IMR-90 (cell line): Measurements from ENCODE around the gene ATXN7L3. TPM values are rescaled to one million over a fixed set of nuclear protein-coding genes. Genes with fewer than 3 reads are reported as not detected.

Source experiments
- ATAC-seq: fragments of 200-7000 bp; cut with Tn5 transposase; 2 replicates; pipeline ENCODE4 v1.9.1; 2020; ENCODE audit warnings: low read depth, mild to moderate bottlenecking, moderate library complexity
- BruUV-seq: library from RNA; stranded (reverse); fragments of 400-500 nt; replicated peaks from 2 replicates; lab custom pipeline; 2021; lab: Mats Ljungman, UMichigan
- CTCF ChIA-PET: fragments of 300-600 bp; formaldehyde crosslinking; extraction: SDS; loops from one replicate; lab custom pipeline; 2021; ENCODE audit warnings: antibody characterized with exemption; lab: Yijun Ruan, JAX
- POLR2A ChIA-PET: fragments of 300-600 bp; sonication (Branson Sonifier 250); formaldehyde crosslinking; loops from one replicate; lab custom pipeline; 2022; ENCODE audit warnings: antibody characterized with exemption; ENCODE audit not compliant: unreplicated experiment; lab: Charles Lee
- DNase-seq: peaks from one replicate; pipeline ENCODE4 v3.0.0; 2013
- H2AFZ ChIP-seq: replicated peaks from 2 replicates; pipeline ENCODE3; 2013; ENCODE audit warnings: low read length, mild to moderate bottlenecking; ENCODE audit not compliant: poor library complexity
- H2AK5ac ChIP-seq: 2 replicates; pipeline ENCODE4 v1.6.1; 2013; ENCODE audit warnings: low read depth, low read length, inconsistent platforms
- H2AK9ac ChIP-seq: replicated peaks from 2 replicates; pipeline ENCODE3; 2013; ENCODE audit warnings: mild to moderate bottlenecking, low read depth, low read length, moderate library complexity; ENCODE audit not compliant: poor library complexity
- H2BK120ac ChIP-seq: 2 replicates; pipeline ENCODE4 v1.6.1; 2013; ENCODE audit warnings: low read depth, low read length, inconsistent platforms
- H2BK15ac ChIP-seq: 3 replicates; pipeline ENCODE4 v1.6.1; 2013; ENCODE audit warnings: low read depth, low read length, inconsistent platforms
- H2BK20ac ChIP-seq: 2 replicates; pipeline ENCODE4 v1.6.1; 2013; ENCODE audit warnings: low read depth, mild to moderate bottlenecking, inconsistent platforms, low read length, moderate library complexity
- H2BK5ac ChIP-seq: 2 replicates; pipeline ENCODE4 v1.6.1; 2013; ENCODE audit warnings: mild to moderate bottlenecking, low read depth, low read length, inconsistent platforms; ENCODE audit not compliant: poor library complexity, severe bottlenecking
- H3K14ac ChIP-seq: replicated peaks from 2 replicates; pipeline ENCODE4 v1.6.1; 2013; ENCODE audit warnings: low read depth, low read length, inconsistent platforms
- H3K18ac ChIP-seq: 2 replicates; pipeline ENCODE4 v1.6.1; 2013; ENCODE audit warnings: low read depth, low read length, control low read depth
- H3K23ac ChIP-seq: 2 replicates; pipeline ENCODE4 v1.6.1; 2013; ENCODE audit warnings: low read depth, low read length, inconsistent platforms
- H3K27ac ChIP-seq: 2 replicates; pipeline ENCODE4 v1.5.1; 2013; ENCODE audit warnings: mild to moderate bottlenecking, control low read depth, low read length; ENCODE audit not compliant: insufficient read depth
- H3K27me3 ChIP-seq: 2 replicates; pipeline ENCODE4 v1.6.1; 2013; ENCODE audit warnings: low read length; ENCODE audit not compliant: control insufficient read depth, insufficient read depth
- H3K36me3 ChIP-seq: 2 replicates; pipeline ENCODE4 v1.6.1; 2013; ENCODE audit warnings: low read length, mixed read lengths; ENCODE audit not compliant: control insufficient read depth, insufficient read depth
- H3K4ac ChIP-seq: 2 replicates; pipeline ENCODE4 v1.6.1; 2013; ENCODE audit warnings: low read depth, low read length, inconsistent platforms
- H3K4me1 ChIP-seq: 2 replicates; pipeline ENCODE4 v1.6.1; 2013; ENCODE audit warnings: low read length, mixed read lengths; ENCODE audit not compliant: control insufficient read depth, insufficient read depth
- H3K4me2 ChIP-seq: 2 replicates; pipeline ENCODE4 v1.6.1; 2013; ENCODE audit warnings: low read depth, mild to moderate bottlenecking, control low read depth, low read length, moderate library complexity
- H3K4me3 ChIP-seq: 2 replicates; pipeline ENCODE4 v1.5.1; 2013; ENCODE audit warnings: low read depth, mild to moderate bottlenecking, control low read depth, low read length, moderate library complexity; ENCODE audit not compliant: insufficient read depth
- H3K56ac ChIP-seq: 2 replicates; pipeline ENCODE4 v1.6.1; 2013; ENCODE audit warnings: low read length, inconsistent platforms; ENCODE audit not compliant: insufficient read depth; ENCODE audit errors: extremely low read depth
- H3K79me1 ChIP-seq, 2 experiments: 2 replicates each; pipeline ENCODE4 v1.6.1; 2013; ENCODE audit warnings: low read length in 2 of 2, inconsistent platforms in 1 of 2, low read depth in 1 of 2
- H3K9ac ChIP-seq: 2 replicates; pipeline ENCODE4 v1.6.1; 2013; ENCODE audit warnings: low read depth, low read length, control low read depth
- H3K9me1 ChIP-seq: 2 replicates; pipeline ENCODE4 v1.6.1; 2013; ENCODE audit warnings: low read length, inconsistent platforms; ENCODE audit not compliant: insufficient read depth
- H3K9me3 ChIP-seq: 2 replicates; pipeline ENCODE4 v1.6.1; 2013; ENCODE audit warnings: low read length; ENCODE audit not compliant: control insufficient read depth, insufficient read depth
- H4K20me1 ChIP-seq: 2 replicates; pipeline ENCODE4 v1.6.1; 2013; ENCODE audit warnings: low read length, inconsistent platforms; ENCODE audit not compliant: insufficient read depth
- H4K5ac ChIP-seq: 2 replicates; pipeline ENCODE4 v1.6.1; 2013; ENCODE audit warnings: mild to moderate bottlenecking, low read depth, low read length, control low read depth
- H4K8ac ChIP-seq, 2 experiments: 2 replicates each; pipeline ENCODE4 v1.6.1; 2013; ENCODE audit warnings: low read depth in 2 of 2, low read length in 2 of 2, control low read depth in 1 of 2, inconsistent platforms in 1 of 2
- H4K91ac ChIP-seq: 2 replicates; pipeline ENCODE4 v1.6.1; 2013; ENCODE audit warnings: low read depth, low read length, inconsistent platforms; ENCODE audit not compliant: insufficient read depth
- BHLHE40 ChIP-seq: fragments of 150-350 bp; IDR thresholded peaks from 2 replicates; pipeline ENCODE4 v1.6.1; 2016; ENCODE audit warnings: mild to moderate bottlenecking, low read depth, low read length
- FOS ChIP-seq: fragments of 150-350 bp; IDR thresholded peaks from 2 replicates; pipeline ENCODE4 v1.6.1; 2016; ENCODE audit warnings: low read depth, low read length
- WGBS, 2 experiments: methylation state at CpG; one replicate each; pipeline versions ENCODE4 v1.1.5 to v1.1.7; 2013; ENCODE audit warnings: missing lambda C conversion rate in 2 of 2; ENCODE audit not compliant: insufficient read length in 1 of 2; ENCODE audit errors: extremely low coverage in 2 of 2; 5-methylcytosine and 5-hydroxymethylcytosine counted together
- dilution Hi-C: fragments of 300-500 bp; cut with HindIII; formaldehyde crosslinking; loops from one replicate; pipeline ENCODE4 v1.14.3; 2018; ENCODE audit warnings: low sequenced_read_pairs; ENCODE audit not compliant: unreplicated experiment
- in situ Hi-C: fragments of 300-500 bp; cut with MboI; formaldehyde crosslinking; loops from 3 replicates; pipeline ENCODE4 v1.14.3; 2019; ENCODE audit warnings: low sequenced_read_pairs, inconsistent platforms, mixed read lengths
- intact Hi-C: fragments of 100-400 bp; cut with micrococcal nuclease; formaldehyde crosslinking; loops from 2 replicates; pipeline ENCODE4 v1.10.0; 2022
- polyA plus RNA-seq, 3 experiments: library from polyadenylated mRNA; depleted of rRNA; stranded (reverse); fragments of >200 nt; gene quantifications; 2 replicates each; pipeline ENCODE4 v1.2.3, GENCODE V29; 2012; ENCODE audit warnings: low replicate concordance in 1 of 3
- total RNA-seq: library from RNA; depleted of rRNA; stranded (reverse); fragments of >200 nt; gene quantifications from 2 replicates; pipeline ENCODE4 v1.2.3, GENCODE V29; 2012
- TF ChIP-seq, protein P1 (sequence below): fragments of 150-350 bp; IDR thresholded peaks from 2 replicates; pipeline ENCODE4 v1.6.1; 2017; ENCODE audit warnings: mild to moderate bottlenecking, antibody characterized with exemption, low read length, low read depth

ATXN7L3 gene
- total and polyA plus RNA-seq, 2 of the 4 experiments (the other 2 are of a cell fraction): 17.2 to 40.9 TPM

- BruUV-seq: no TSS peak
- no peak overlapping the region for H2BK5ac ChIP-seq
- dilution Hi-C loops: no loop called here
These were observed 35.2 kb downstream of the ATXN7L3 start for GRCh38 chr17:44164476-44164875.

More at GRCh38 chr17:44164476-44164875, 35.2 kb downstream of the ATXN7L3 start:
- Histone ChIP-seq H3K9me1 (no peaks in the 10 kb centered on the region; the same call in 1 of the 2 replicates), H3K4me2 (no peak overlapping the region), H3K9ac (no peak overlapping the region), H3K79me1 (peaks cover 0 to 5% of the 10 kb centered on the region in 2 experiments; a peak in 1 of 4 replicates), H3K36me3 (0 out of 2 replicates have a peak, but pooled peaks cover 3% of the 10 kb centered on the region), H3K56ac (no peak overlapping the region), H3K23ac (no peak overlapping the region), H2BK15ac (no peak overlapping the region), H3K4me3 (no peak overlapping the region), H4K8ac (no peak overlapping the region), H3K27ac (no peak overlapping the region), H2BK20ac (no peak overlapping the region), H3K14ac (no peak overlapping the region), H2AK9ac (no peak overlapping the region), H2BK120ac (no peak overlapping the region), H3K4me1 (peaks cover 5% of the 10 kb centered on the region; the same call in 1 of the 2 replicates), H3K27me3 (no peaks in the 10 kb centered on the region), H4K20me1 (no peaks in the 10 kb centered on the region), H4K5ac (no peak overlapping the region), H3K18ac (no peak overlapping the region), H3K4ac (no peak overlapping the region), H2AK5ac (no peak overlapping the region), H3K9me3 (no peaks in the 10 kb centered on the region), H2AFZ (no peak overlapping the region), H4K91ac (no peak overlapping the region)
- intact Hi-C loops (loop anchor here (5.0 to 10.0 kb wide), 2 partner anchors 120 to 382 kb away; partner anchors contain the start of gene CFAP97D1), in situ Hi-C loops (loop anchor here (10.0 kb wide), 1 partner anchor 220 kb away; the partner anchor contains the start of gene PPY)
- CTCF ChIA-PET: no interaction called here
- POLR2A ChIA-PET: no interaction called here
- DNase-seq (no peak), ATAC-seq (no peak)
- WGBS, 2 experiments: no CpG with 5 or more reads among the region's 1 CpG
- TF ChIP-seq FOS (no peak), BHLHE40 (no peak)
- TF ChIP-seq, protein P1, sequence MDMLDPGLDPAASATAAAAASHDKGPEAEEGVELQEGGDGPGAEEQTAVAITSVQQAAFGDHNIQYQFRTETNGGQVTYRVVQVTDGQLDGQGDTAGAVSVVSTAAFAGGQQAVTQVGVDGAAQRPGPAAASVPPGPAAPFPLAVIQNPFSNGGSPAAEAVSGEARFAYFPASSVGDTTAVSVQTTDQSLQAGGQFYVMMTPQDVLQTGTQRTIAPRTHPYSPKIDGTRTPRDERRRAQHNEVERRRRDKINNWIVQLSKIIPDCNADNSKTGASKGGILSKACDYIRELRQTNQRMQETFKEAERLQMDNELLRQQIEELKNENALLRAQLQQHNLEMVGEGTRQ: no peak
